K562 (cell line): ENCODE measurements around the gene SLC7A5. TPM values are rescaled to one million over a fixed set of nuclear protein-coding genes. Genes with fewer than 3 reads are reported as not detected.
A peak's percentile ranks its signal among the peaks of the same experiment; 100 is the strongest.
"Not testable (repeated sequence)": the region's sequence is repeated elsewhere in the genome, so short reads cannot be mapped to it uniquely, and the experiment has no call there.

Experiments used
- ATAC-seq: fragments of 200-7000 bp; cut with Tn5 transposase; 3 replicates; pipeline ENCODE4 v1.9.1; 2020; ENCODE audit warnings: moderate library complexity
- BruUV-seq: library from RNA; stranded (reverse); fragments of 400-500 nt; replicated peaks from 2 replicates; lab custom pipeline; 2021; lab: Mats Ljungman, UMichigan
- CTCF ChIA-PET: fragments of 300-600 bp; formaldehyde crosslinking; extraction: SDS; loops from one replicate; lab custom pipeline; 2021; ENCODE audit warnings: low intra/inter-chr PET ratio; lab: Yijun Ruan, JAX
- POLR2A ChIA-PET: fragments of 300-600, 350-650 bp; sonication (Branson Sonifier 250); formaldehyde crosslinking; extraction: SDS; loops from one replicate; lab custom pipeline; 2021; ENCODE audit warnings: antibody characterized with exemption, inconsistent platforms; lab: Yijun Ruan, JAX
- DNase-seq, 4 experiments: peaks; one replicate each; pipeline versions ENCODE4 v3.0.0 to v3.0.0-alpha.2; 2011 to 2018; ENCODE audit warnings: low spot score in 3 of 4, mixed read lengths in 3 of 4; ENCODE audit errors: extremely low read depth in 1 of 4
- FAIRE-seq: peaks from 2 replicates; lab custom pipeline; 2011; peaks lifted over from hg19 to GRCh38; lab: Jason Lieb, UNC
- H2AFZ ChIP-seq: 2 replicates; pipeline ENCODE4 v1.6.0; 2011; ENCODE audit warnings: low read depth, low read length, control low read depth, inconsistent platforms
- H3K27ac ChIP-seq: fragments of 200-600 bp; 3 replicates; pipeline ENCODE4 v1.8.0; 2011; ENCODE audit warnings: low read depth, mild to moderate bottlenecking, control low read depth, inconsistent platforms, low read length, moderate library complexity, mixed read lengths; ENCODE audit errors: extremely low read depth
- H3K27me3 ChIP-seq, 2 experiments: fragments of 300-600 bp in 1 of 2; 2 replicates in 1 of 2; 3 replicates in 1 of 2; pipeline versions ENCODE4 v1.6.0 to v1.8.0; 2011; ENCODE audit warnings: inconsistent platforms in 2 of 2, low read length in 2 of 2, mild to moderate bottlenecking in 1 of 2, mixed read lengths in 1 of 2, moderate library complexity in 1 of 2; ENCODE audit not compliant: control insufficient read depth in 2 of 2, insufficient read depth in 2 of 2
- H3K36me3 ChIP-seq: fragments of 300-600 bp; 3 replicates; pipeline ENCODE4 v1.8.0; 2011; ENCODE audit warnings: mild to moderate bottlenecking, low read length, inconsistent platforms; ENCODE audit not compliant: control insufficient read depth, insufficient read depth
- H3K4me1 ChIP-seq, 2 experiments: fragments of 200-600 bp in 1 of 2; replicated peaks in 1 of 2; 2 replicates in 1 of 2; 3 replicates in 1 of 2; pipeline versions ENCODE4 v1.5.1 to v1.8.0; 2011; ENCODE audit warnings: inconsistent platforms in 2 of 2, low read length in 2 of 2, mild to moderate bottlenecking in 1 of 2, mixed read lengths in 1 of 2, moderate library complexity in 1 of 2; ENCODE audit not compliant: control insufficient read depth in 2 of 2, insufficient read depth in 2 of 2
- H3K4me2 ChIP-seq: 2 replicates; pipeline ENCODE4 v1.6.1; 2011; ENCODE audit warnings: low read length, control low read depth, inconsistent platforms, mixed read lengths; ENCODE audit not compliant: insufficient read depth
- H3K4me3 ChIP-seq: fragments of 200-600 bp; sonication (generic), shearing (Covaris generic); 2 replicates; pipeline ENCODE4 v1.5.1; 2016; ENCODE audit warnings: control low read depth, inconsistent platforms
- H3K79me2 ChIP-seq: fragments of 200-600 bp; 3 replicates; pipeline ENCODE4 v1.8.0; 2011; ENCODE audit warnings: low read length, inconsistent platforms; ENCODE audit not compliant: control insufficient read depth, insufficient read depth
- H3K9ac ChIP-seq, 2 experiments: 2 replicates each; pipeline versions ENCODE4 v1.6.0 to v1.6.1; 2011; ENCODE audit warnings: low read depth in 2 of 2, low read length in 2 of 2, control low read depth in 1 of 2, inconsistent platforms in 1 of 2, mild to moderate bottlenecking in 1 of 2, mixed read lengths in 1 of 2; ENCODE audit not compliant: insufficient read depth in 1 of 2
- H3K9me1 ChIP-seq: one replicate; pipeline ENCODE4 v1.6.0; 2011; ENCODE audit warnings: inconsistent platforms, mild to moderate bottlenecking, low read length, moderate library complexity; ENCODE audit not compliant: control insufficient read depth, insufficient read depth
- H3K9me3 ChIP-seq: replicated peaks from 2 replicates; pipeline ENCODE4 v1.5.1; 2011; ENCODE audit warnings: low read depth, low read length, inconsistent platforms; ENCODE audit not compliant: control insufficient read depth, insufficient read depth
- H4K20me1 ChIP-seq: replicated peaks from 2 replicates; pipeline ENCODE4 v1.6.1; 2011; ENCODE audit warnings: low read length, inconsistent platforms, mixed read lengths; ENCODE audit not compliant: control insufficient read depth, insufficient read depth
- COPS2 ChIP-seq: fragments of 450-650 bp; conservative IDR thresholded peaks from 2 replicates; pipeline ENCODE4 v1.6.1; 2016; ENCODE audit warnings: mild to moderate bottlenecking, moderate library complexity
- KDM5B ChIP-seq: fragments of 200-600 bp; sonication (generic); IDR thresholded peaks from 2 replicates; pipeline ENCODE4 v1.6.1; 2012; ENCODE audit warnings: low read depth, mild to moderate bottlenecking, moderate library complexity, low read length, control low read depth, inconsistent platforms; ENCODE audit not compliant: insufficient replicate concordance
- SMAD4 ChIP-seq: fragments of 250-450 bp; sonication (Bioruptor Pico); conservative IDR thresholded peaks from 2 replicates; pipeline ENCODE4 v1.8.0; 2021; ENCODE audit warnings: inconsistent platforms, mild to moderate bottlenecking, moderate library complexity
- WGBS: fragments of 100-300 bp; shearing (Covaris generic); methylation state at CpG from one replicate; pipeline ENCODE4 v1.1.6; 2016; ENCODE audit warnings: low coverage, mixed read lengths; ENCODE audit not compliant: insufficient coverage; ENCODE audit errors: missing lambda C conversion rate; 5-methylcytosine and 5-hydroxymethylcytosine counted together
- in situ Hi-C: fragments of 300-500 bp; cut with MboI; formaldehyde crosslinking; loops from 4 replicates; pipeline ENCODE4 v1.15.0; 2018; ENCODE audit warnings: inconsistent platforms, mixed read lengths
- intact Hi-C: fragments of 100-400 bp; cut with micrococcal nuclease; formaldehyde crosslinking; loops from 2 replicates; pipeline ENCODE4 v1.14.2; 2022
- polyA plus RNA-seq, 8 experiments: library from polyadenylated mRNA; depleted of rRNA in 4 of 8; stranded (reverse) in 5 of 8; unstranded in 3 of 8; fragments of >200 nt; fragmentation: Nextera tagmentation in 2 of 8; fragmentation: Illumina TruSeq in 1 of 8; extraction: Ambion mirVana in 2 of 8; extraction: Trizol in 1 of 8; gene quantifications; 2 replicates each; pipeline versions ENCODE4 v1.2.1 to v1.2.3, GENCODE V29; 2011 to 2014; ENCODE audit warnings: inconsistent platforms in 1 of 8, missing spikeins in 1 of 8
- total RNA-seq, 7 experiments: library from RNA; depleted of rRNA in 6 of 7; stranded (reverse); fragments of >200 nt in 6 of 7; fragmentation: Illumina TruSeq in 2 of 7; extraction: Trizol in 2 of 7; gene quantifications; 2 replicates each; pipeline versions ENCODE4 v1.2.1 to v1.2.3, GENCODE V29; 2011 to 2021; ENCODE audit warnings: low replicate concordance in 1 of 7

SLC7A5 gene
- total and polyA plus RNA-seq, 9 of the 15 experiments (the other 6 are each of a cell fraction or from before 2014, with no cell fraction given) = 1.9 to 220 (median 18.6) TPM

- H3K9me3 ChIP-seq = no peaks in the 10 kb centered on the region
- no peak overlapping the region for H3K4me2 ChIP-seq
- no peaks in the 10 kb centered on the region for H3K9me1 ChIP-seq
- H3K27ac ChIP-seq = no peak overlapping the region
- no peak overlapping the region; a peak in 1 of 4 replicates for H3K9ac ChIP-seq
- no peak overlapping the region for H3K4me3 ChIP-seq
- CTCF ChIA-PET = no interaction called here
- peaks cover 2 to 22% of the 10 kb centered on the region in 2 experiments; a peak in 3 of 5 replicates for H3K27me3 ChIP-seq
- intact Hi-C loops = no loop called here
- POLR2A ChIA-PET = interaction anchor here (0.9 to 1.6 kb wide), 2 partner anchors 14 to 18 kb away, joined by 3 read pairs; no protein-coding TSS in a partner anchor
- DNase-seq (no peak), FAIRE-seq (no peak), ATAC-seq (no peak)
- WGBS = 61% methylated on average over 21 of the region's 25 CpGs
- no peak for TF ChIP-seq COPS2
- TF ChIP-seq SMAD4 (CRISPR knock-in tag) = no peak
- no peak for TF ChIP-seq KDM5B
- in situ Hi-C loops = no loop called here
- no peaks in the 10 kb centered on the region for H3K79me2 ChIP-seq
- H3K36me3 ChIP-seq = no peaks in the 10 kb centered on the region
- peaks cover 10 to 28% of the 10 kb centered on the region in 2 experiments; a peak in 4 of 5 replicates for H3K4me1 ChIP-seq
- H4K20me1 ChIP-seq = no peaks in the 10 kb centered on the region
- no peak overlapping the region for H2AFZ ChIP-seq
- no TSS peak for BruUV-seq
These were observed 45.5 kb upstream of the SLC7A5 start for GRCh38 chr16:87914812-87915211.

DNA sequence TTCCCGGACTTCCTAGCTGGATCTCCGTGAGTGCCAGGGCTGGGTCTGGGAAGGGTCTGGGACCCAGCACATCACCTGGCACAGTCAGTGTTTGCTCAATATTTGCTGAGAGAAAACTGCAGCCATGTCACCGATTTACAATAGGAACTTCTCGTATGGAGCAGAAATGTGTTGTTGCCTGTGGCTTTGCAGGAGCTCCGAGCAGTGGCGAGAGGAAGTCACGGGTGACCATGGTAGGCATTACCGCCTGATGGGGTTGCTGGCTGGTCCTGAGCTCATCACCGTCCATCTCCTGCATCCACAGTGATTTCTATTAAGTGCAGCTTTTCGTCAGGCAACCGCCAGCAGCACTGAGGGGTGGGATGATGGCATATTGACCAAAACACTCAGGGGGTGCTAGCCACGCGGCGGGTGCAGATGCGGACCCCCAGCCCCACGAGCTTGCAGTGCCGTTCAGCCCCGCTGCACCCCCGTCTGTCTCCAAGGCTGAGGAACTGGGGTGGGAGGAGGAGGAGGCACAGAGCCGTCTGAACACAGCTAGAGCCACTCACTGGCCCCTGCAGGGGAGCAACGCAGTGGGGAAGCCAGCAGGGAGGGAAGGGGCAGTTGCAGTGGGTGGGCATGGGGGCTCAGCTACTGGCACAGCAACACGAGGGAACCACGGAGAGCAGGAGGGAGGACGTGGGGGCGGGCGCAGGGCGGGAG, 44.9 kb upstream of the SLC7A5 start:
- H3K4me3 ChIP-seq, H3K27ac ChIP-seq, intact Hi-C loops, CTCF ChIA-PET, H3K79me2 ChIP-seq, H3K9me1 ChIP-seq, FAIRE-seq, H3K9me3 ChIP-seq, BruUV-seq, DNase-seq, in situ Hi-C loops, H4K20me1 ChIP-seq, ATAC-seq, H3K4me2 ChIP-seq, H2AFZ ChIP-seq, H3K36me3 ChIP-seq, H3K9ac ChIP-seq: not testable (repeated sequence)
- Histone ChIP-seq H3K27me3 (peaks cover 2 to 16% of the 10 kb centered on the region in 2 experiments; a peak in 3 of 5 replicates), H3K4me1 (peaks cover 10 to 25% of the 10 kb centered on the region in 2 experiments; a peak in 4 of 5 replicates)
- POLR2A ChIA-PET = interaction anchor here (0.5 to 1.6 kb wide), 4 partner anchors 13 to 385 kb away, joined by 3 read pairs; no protein-coding TSS in a partner anchor
- 21% methylated on average over 22 of the region's 27 CpGs for WGBS

DNA sequence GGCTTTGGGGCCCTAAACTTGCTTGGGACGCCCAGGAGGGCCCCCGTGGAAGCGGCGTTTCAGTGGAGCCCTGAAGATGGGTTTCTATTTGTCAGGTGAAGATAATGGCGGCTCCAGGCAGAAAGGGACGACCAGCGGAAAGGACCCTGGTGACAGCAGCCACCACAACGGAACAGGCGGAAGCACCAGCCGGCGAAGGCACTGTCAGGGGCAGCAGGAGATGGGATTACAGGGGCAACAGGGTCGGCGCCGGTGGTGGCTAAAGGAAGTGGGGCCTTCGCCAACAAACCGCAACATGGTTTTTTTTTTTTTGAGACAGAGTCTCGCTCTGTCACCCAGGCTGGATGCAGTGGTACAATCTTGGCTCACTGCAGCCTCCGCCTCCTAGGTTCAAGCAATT, 43.4 kb upstream of the SLC7A5 start:
- peaks cover 0 to 18% of the 10 kb centered on the region in 2 experiments; a peak in 3 of 5 replicates for H3K4me1 ChIP-seq
- H3K4me3 ChIP-seq, BruUV-seq, H3K4me2 ChIP-seq, H3K9me3 ChIP-seq, intact Hi-C loops, H3K79me2 ChIP-seq, H3K36me3 ChIP-seq, H3K27ac ChIP-seq, in situ Hi-C loops, H3K9me1 ChIP-seq, CTCF ChIA-PET, H4K20me1 ChIP-seq, DNase-seq, ATAC-seq, FAIRE-seq: not testable (repeated sequence)
- peak overlapping the region in 1 of 2 experiments; percentile 45; a peak in 1 of 4 replicates for H3K9ac ChIP-seq
- peaks cover 2 to 18% of the 10 kb centered on the region in 2 experiments; a peak in 2 of 5 replicates for H3K27me3 ChIP-seq
- POLR2A ChIA-PET = interaction anchor here (1.0 kb wide), 1 partner anchor 127 kb away, joined by 3 read pairs; no protein-coding TSS in a partner anchor
- H2AFZ ChIP-seq = 0 out of 2 replicates have a peak overlapping the region, but pooled peaks have one; percentile 16
- 24% methylated on average over 15 of the region's 18 CpGs for WGBS
